BJ (cell line): ENCODE measurements around the gene EXOC7. TPM values are rescaled to one million over a fixed set of nuclear protein-coding genes. Genes with fewer than 3 reads are reported as not detected.

Source experiments
- CTCF ChIA-PET: fragments of 350-600 bp; formaldehyde crosslinking; extraction: SDS; loops from one replicate; lab custom pipeline; 2021; ENCODE audit warnings: antibody characterized with exemption, inconsistent platforms; lab: Yijun Ruan, JAX
- POLR2A ChIA-PET: fragments of 300-600 bp; sonication (Branson Sonifier 250); formaldehyde crosslinking; extraction: SDS; loops from one replicate; lab custom pipeline; 2021; ENCODE audit warnings: antibody characterized with exemption; lab: Charles Lee
- DNase-seq: peaks from one replicate; pipeline ENCODE4 v3.0.0-alpha.2; 2011; ENCODE audit warnings: low read depth
- H3K27me3 ChIP-seq: 2 replicates; pipeline ENCODE4 v1.6.0; 2011; ENCODE audit warnings: low read length; ENCODE audit not compliant: control insufficient read depth, insufficient read depth
- H3K36me3 ChIP-seq: 2 replicates; pipeline ENCODE4 v1.5.1; 2011; ENCODE audit warnings: low read length; ENCODE audit not compliant: control insufficient read depth, insufficient read depth
- H3K4me3 ChIP-seq: 2 replicates; pipeline ENCODE4 v1.5.1; 2011; ENCODE audit warnings: low read depth, mild to moderate bottlenecking, control low read depth, low read length
- polyA minus RNA-seq: library from RNA; depleted of rRNA, polyadenylated mRNA; stranded (reverse); fragments of >200 nt; gene quantifications from 2 replicates; pipeline ENCODE4 v1.2.3, GENCODE V29; 2011; rRNA and poly(A)+ RNA removed
- polyA plus RNA-seq: library from polyadenylated mRNA; depleted of rRNA; stranded (reverse); fragments of >200 nt; gene quantifications from 2 replicates; pipeline ENCODE4 v1.2.3, GENCODE V29; 2011; rRNA removed
- TF ChIP-seq, protein P1 (sequence below): IDR thresholded peaks from 2 replicates; pipeline ENCODE4 v1.5.1; 2011; ENCODE audit warnings: low read depth, mild to moderate bottlenecking, control low read depth, inconsistent platforms, low read length, moderate library complexity; ENCODE audit not compliant: insufficient read depth

The EXOC7 gene
- polyA plus RNA-seq (91.7 and 122 TPM in 2 replicates), polyA minus RNA-seq (109 and 185 TPM in 2 replicates)

DNA sequence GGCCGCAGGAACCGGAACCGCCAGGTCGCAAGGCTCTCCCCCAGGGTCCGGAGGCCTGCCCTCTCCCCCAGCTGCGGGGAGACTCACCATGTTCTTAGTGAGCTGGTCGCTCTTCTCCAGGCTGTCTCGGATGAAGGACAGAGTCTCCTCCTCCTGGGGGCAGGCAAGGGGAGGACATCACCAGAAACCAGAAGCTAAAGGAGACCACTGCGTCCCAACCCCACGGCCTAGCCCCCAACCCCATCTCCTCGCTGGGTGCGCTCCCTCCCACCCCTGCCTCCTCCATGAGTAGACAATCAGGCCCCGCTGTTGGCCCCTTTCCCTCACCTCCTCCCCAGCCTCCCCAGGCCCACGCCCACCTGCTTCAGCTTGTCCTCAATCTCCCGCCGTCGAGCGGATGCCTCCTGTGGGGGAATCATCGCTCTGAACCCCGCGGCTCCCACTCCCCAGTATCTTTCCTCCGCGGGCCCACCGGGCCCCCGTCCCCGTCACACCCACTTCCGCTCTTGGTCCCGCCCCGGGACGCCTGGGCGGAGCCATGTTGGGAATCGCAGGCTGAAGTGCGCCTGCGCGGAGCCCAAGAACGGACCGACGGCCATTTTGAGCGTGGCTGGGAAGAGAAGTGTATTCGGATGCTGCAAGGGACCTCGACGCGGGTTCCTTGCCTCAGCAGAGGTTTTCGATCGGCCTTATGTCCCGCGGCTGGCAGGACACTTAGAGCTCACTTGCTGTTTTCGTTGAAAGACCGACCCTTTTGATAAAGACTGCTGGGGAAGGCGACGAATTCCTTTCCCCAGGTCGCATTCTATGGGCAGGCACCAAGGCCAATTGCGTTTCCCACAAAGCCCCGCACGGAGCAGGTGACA lies at the start of gene EXOC7:
Gene EXOC7 (minus strand): TSS at position 514 of the 866 bp plus-strand sequence. CDS start 95 bp downstream, at position 419.
- H3K36me3 ChIP-seq = peaks cover 13% of the 10 kb centered on the region
- CTCF ChIA-PET = interaction anchor here (0.6 to 3.6 kb wide), 12 partner anchors 10 to 200 kb away, joined by 3 to 15 read pairs (median 3); partner anchors contain the start of gene ZACN
- TF ChIP-seq, protein P1, sequence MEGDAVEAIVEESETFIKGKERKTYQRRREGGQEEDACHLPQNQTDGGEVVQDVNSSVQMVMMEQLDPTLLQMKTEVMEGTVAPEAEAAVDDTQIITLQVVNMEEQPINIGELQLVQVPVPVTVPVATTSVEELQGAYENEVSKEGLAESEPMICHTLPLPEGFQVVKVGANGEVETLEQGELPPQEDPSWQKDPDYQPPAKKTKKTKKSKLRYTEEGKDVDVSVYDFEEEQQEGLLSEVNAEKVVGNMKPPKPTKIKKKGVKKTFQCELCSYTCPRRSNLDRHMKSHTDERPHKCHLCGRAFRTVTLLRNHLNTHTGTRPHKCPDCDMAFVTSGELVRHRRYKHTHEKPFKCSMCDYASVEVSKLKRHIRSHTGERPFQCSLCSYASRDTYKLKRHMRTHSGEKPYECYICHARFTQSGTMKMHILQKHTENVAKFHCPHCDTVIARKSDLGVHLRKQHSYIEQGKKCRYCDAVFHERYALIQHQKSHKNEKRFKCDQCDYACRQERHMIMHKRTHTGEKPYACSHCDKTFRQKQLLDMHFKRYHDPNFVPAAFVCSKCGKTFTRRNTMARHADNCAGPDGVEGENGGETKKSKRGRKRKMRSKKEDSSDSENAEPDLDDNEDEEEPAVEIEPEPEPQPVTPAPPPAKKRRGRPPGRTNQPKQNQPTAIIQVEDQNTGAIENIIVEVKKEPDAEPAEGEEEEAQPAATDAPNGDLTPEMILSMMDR = peak; percentile 24; the same call in 1 of the 2 replicates
- POLR2A ChIA-PET = no interaction called here
- DNase-seq = peak; percentile 39
- H3K27me3 ChIP-seq = no peaks in the 10 kb centered on the region
- peak within 1 kb of the TSS; percentile 98 for H3K4me3 ChIP-seq

DNA sequence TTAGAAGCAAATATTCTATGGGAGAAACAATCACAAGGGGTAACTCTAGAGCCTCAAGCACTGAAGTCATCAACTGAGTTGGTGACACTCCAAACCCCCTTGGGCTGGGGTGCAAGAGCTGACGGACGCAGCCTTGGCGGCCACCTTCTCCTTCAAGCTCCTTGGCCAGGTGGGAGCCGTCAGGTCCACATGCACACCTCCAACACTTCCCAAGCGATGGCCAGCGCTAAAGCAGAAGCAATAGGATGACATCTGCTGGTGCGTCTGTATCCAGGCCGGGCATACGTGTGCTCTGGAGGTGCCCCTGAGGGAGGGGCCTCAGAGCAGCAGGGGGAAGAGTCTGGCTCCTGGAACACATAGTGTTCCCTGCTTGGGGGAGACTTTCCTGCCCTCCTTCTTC lies 49.6 kb upstream of the EXOC7 start:
- DNase-seq = no peak
- CTCF ChIA-PET = interaction anchor here (1.0 to 6.2 kb wide), 7 partner anchors 8 to 126 kb away, joined by 3 to 21 read pairs (median 4); partner anchors contain the start of gene FOXJ1
- Histone ChIP-seq H3K27me3 (peaks cover 8% of the 10 kb centered on the region), H3K36me3 (no peaks in the 10 kb centered on the region), H3K4me3 (no peak overlapping the region)
- POLR2A ChIA-PET = no interaction called here
- TF ChIP-seq, protein P1 = no peak

DNA sequence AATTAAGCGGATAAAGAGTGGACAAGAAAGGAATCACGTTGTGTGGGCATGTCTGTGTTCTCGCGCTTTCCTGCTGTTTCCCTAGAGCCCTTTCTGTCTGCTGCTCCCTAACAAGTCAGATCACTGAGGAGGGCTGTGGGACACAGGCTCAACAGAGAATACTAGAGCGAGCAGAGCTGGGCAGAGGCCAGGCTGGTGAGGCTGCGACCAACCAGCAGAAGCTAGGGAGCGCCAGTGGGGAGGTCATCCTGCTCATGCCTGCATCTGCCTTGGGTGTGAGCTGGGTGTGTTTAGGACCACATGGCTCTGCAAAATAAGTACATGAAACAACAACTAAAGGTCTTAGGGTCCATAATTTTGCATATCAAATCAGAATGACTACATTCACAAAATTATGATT lies 49.0 kb upstream of the EXOC7 start:
- POLR2A ChIA-PET = no interaction called here
- TF ChIP-seq, protein P1 = no peak
- no peak overlapping the region for H3K4me3 ChIP-seq
- DNase-seq = no peak
- H3K36me3 ChIP-seq = no peaks in the 10 kb centered on the region
- CTCF ChIA-PET = interaction anchor here (1.1 to 6.2 kb wide), 5 partner anchors 8 to 127 kb away, joined by 3 to 21 read pairs (median 5); partner anchors contain the start of gene FOXJ1
- peaks cover 6% of the 10 kb centered on the region for H3K27me3 ChIP-seq

- CTCF ChIA-PET = interaction anchor here (1.6 to 6.2 kb wide), 3 partner anchors 9 to 127 kb away, joined by 4 to 21 read pairs (median 5); no protein-coding TSS in a partner anchor
- no peak for DNase-seq
- Histone ChIP-seq H3K4me3 (no peak overlapping the region), H3K27me3 (peaks cover 6% of the 10 kb centered on the region), H3K36me3 (no peaks in the 10 kb centered on the region)
- TF ChIP-seq, protein P1 = no peak
- POLR2A ChIA-PET = no interaction called here
Observed at GRCh38 chr17:76151896-76152454, 48.4 kb upstream of the EXOC7 start.
